Lower leg skin (tissue), 3 donors: ENCODE data around the gene IQCH.

Source experiments
- CTCF ChIP-seq, 3 donors: fragments of 450-650 bp; IDR thresholded peaks; one replicate each; pipeline ENCODE4 v1.5.1; 2016; ENCODE audit warnings: antibody characterized with exemption in 3 of 3, mild to moderate bottlenecking in 3 of 3, moderate library complexity in 2 of 3
- POLR2A ChIP-seq, 2 donors: fragments of 450-650 bp; IDR thresholded peaks; one replicate each; pipeline ENCODE4 v1.6.1; 2016 to 2017; ENCODE audit warnings: antibody characterized with exemption in 2 of 2, mild to moderate bottlenecking in 1 of 2, moderate library complexity in 1 of 2

GRCh38 chr15:67281714-67282113, 27.1 kb downstream of the IQCH start:
- TF ChIP-seq CTCF (IDR thresholded peaks at IDR 0.05): no peak
- TF ChIP-seq POLR2A (IDR thresholded peaks at IDR 0.05): no peak
